ENCODE results near the gene MCF2L2. TPM values are rescaled to one million over a fixed set of nuclear protein-coding genes. Genes with fewer than 3 reads are reported as not detected.
"Not testable (repeated sequence)": the region's sequence is repeated elsewhere in the genome, so short reads cannot be mapped to it uniquely, and the experiment has no call there.

The MCF2L2 gene
- total and polyA plus RNA-seq, 5 donors from 2014 or later, result 2.1 to 20.7 (median 4.0) TPM

- peaks cover under 1% of the 10 kb centered on the region for H3K36me3 Mint-ChIP-seq
- peaks cover 17% of the 10 kb centered on the region for H3K4me1 ChIP-seq (ENCODE audit: control insufficient read depth, insufficient read depth, low read length, poor library complexity, severe bottlenecking)
- H3K4me3 Mint-ChIP-seq, result peak overlapping the region in 2 of 4 donors; percentile 17 to 23
- H3K27me3 ChIP-seq (ENCODE audit: control insufficient read depth, insufficient read depth, low read length), result no peaks in the 10 kb centered on the region
- no peaks in the 10 kb centered on the region for H3K36me3 ChIP-seq (ENCODE audit: control insufficient read depth, insufficient read depth, low read length)
- H3K4me3 ChIP-seq (ENCODE audit: low read depth, low read length), result no peak overlapping the region
- H3K27me3 Mint-ChIP-seq, result peaks cover 19% of the 10 kb centered on the region
- H3K27ac ChIP-seq (ENCODE audit: insufficient read depth, low read length, poor library complexity, severe bottlenecking), result no peak overlapping the region
- peak overlapping the region in 1 of 3 donors; percentile 79 for H3K27ac Mint-ChIP-seq
- no peaks in the 10 kb centered on the region for H3K9me3 ChIP-seq (ENCODE audit: control insufficient read depth in 2 of 2, low read length in 2 of 2)
- peaks cover 0 to 17% (median 2%) of the 10 kb centered on the region in 4 donors for H3K4me1 Mint-ChIP-seq
- no peak for ATAC-seq (ENCODE audit: low read depth in 2 of 2)
- no peaks in the 10 kb centered on the region for H3K9me3 Mint-ChIP-seq
- DNase-seq, result no peak
These were observed 247.6 kb downstream of the MCF2L2 start for GRCh38 chr3:183180784-183181295.

GRCh38 chr3:183180110-183180783 is 248.2 kb downstream of the MCF2L2 start:
- Histone ChIP-seq H3K36me3 (ENCODE audit: control insufficient read depth, insufficient read depth, low read length) (no peaks in the 10 kb centered on the region), H3K27ac (ENCODE audit: insufficient read depth, low read length, poor library complexity, severe bottlenecking) (no peak overlapping the region), H3K9me3 (ENCODE audit: control insufficient read depth in 2 of 2, low read length in 2 of 2) (no peaks in the 10 kb centered on the region), H3K4me1 (ENCODE audit: control insufficient read depth, insufficient read depth, low read length, poor library complexity, severe bottlenecking) (peaks cover 17% of the 10 kb centered on the region), H3K27me3 (ENCODE audit: control insufficient read depth, insufficient read depth, low read length) (no peaks in the 10 kb centered on the region), H3K4me3 (ENCODE audit: low read depth, low read length) (no peak overlapping the region)
- peaks cover 5% of the 10 kb centered on the region for H3K36me3 Mint-ChIP-seq
- H3K9me3 Mint-ChIP-seq, result no peaks in the 10 kb centered on the region
- peak overlapping the region; percentile 23 to 65 (median 44) for H3K4me3 Mint-ChIP-seq
- no peak for ATAC-seq (ENCODE audit: low read depth in 2 of 2)
- peak overlapping the region in 1 of 3 donors; percentile 79 for H3K27ac Mint-ChIP-seq
- peaks cover 0 to 17% (median 0%) of the 10 kb centered on the region in 4 donors for H3K4me1 Mint-ChIP-seq
- DNase-seq, result no peak
- H3K27me3 Mint-ChIP-seq, result peaks cover 24% of the 10 kb centered on the region

- H3K9me3 ChIP-seq (ENCODE audit: control insufficient read depth in 2 of 2, low read length in 2 of 2); H3K27me3 ChIP-seq (ENCODE audit: control insufficient read depth, insufficient read depth, low read length); DNase-seq; H3K27ac Mint-ChIP-seq; ATAC-seq (ENCODE audit: low read depth in 2 of 2); H3K4me3 ChIP-seq (ENCODE audit: low read depth, low read length); H3K36me3 ChIP-seq (ENCODE audit: control insufficient read depth, insufficient read depth, low read length); H3K9me3 Mint-ChIP-seq; H3K36me3 Mint-ChIP-seq; H3K27ac ChIP-seq (ENCODE audit: insufficient read depth, low read length, poor library complexity, severe bottlenecking): not testable (repeated sequence)
- H3K27me3 Mint-ChIP-seq, result peaks cover 24% of the 10 kb centered on the region
- H3K4me1 Mint-ChIP-seq, result peaks cover 0 to 17% (median 0%) of the 10 kb centered on the region in 4 donors
- peaks cover 17% of the 10 kb centered on the region for H3K4me1 ChIP-seq (ENCODE audit: control insufficient read depth, insufficient read depth, low read length, poor library complexity, severe bottlenecking)
- H3K4me3 Mint-ChIP-seq, result peak overlapping the region in 3 of 4 donors; percentile 47 to 75 (median 63)
These were observed 248.9 kb downstream of the MCF2L2 start for GRCh38 chr3:183179550-183179908.

GRCh38 chr3:183178833-183179549 is 249.4 kb downstream of the MCF2L2 start:
- Mint-ChIP-seq H3K27ac (no peak overlapping the region), H3K36me3 (peaks cover 5% of the 10 kb centered on the region), H3K27me3 (peaks cover 24% of the 10 kb centered on the region), H3K4me1 (peaks cover 0 to 17% (median 0%) of the 10 kb centered on the region in 4 donors), H3K9me3 (peaks cover 0 to 2% (median 0%) of the 10 kb centered on the region in 7 donors), H3K4me3 (peak overlapping the region; percentile 47 to 85 (median 71))
- Histone ChIP-seq H3K36me3 (ENCODE audit: control insufficient read depth, insufficient read depth, low read length) (no peaks in the 10 kb centered on the region), H3K4me3 (ENCODE audit: low read depth, low read length) (peak overlapping the region; percentile 57), H3K27me3 (ENCODE audit: control insufficient read depth, insufficient read depth, low read length) (no peaks in the 10 kb centered on the region), H3K27ac (ENCODE audit: insufficient read depth, low read length, poor library complexity, severe bottlenecking) (no peak overlapping the region), H3K4me1 (ENCODE audit: control insufficient read depth, insufficient read depth, low read length, poor library complexity, severe bottlenecking) (peaks cover 17% of the 10 kb centered on the region), H3K9me3 (ENCODE audit: control insufficient read depth in 2 of 2, low read length in 2 of 2) (no peaks in the 10 kb centered on the region)
- peak; percentile 47 to 48 for ATAC-seq (ENCODE audit: low read depth in 2 of 2)
- peak in 2 of 3 donors; percentile 18 to 36 for DNase-seq

- peaks cover 0 to 2% (median 0%) of the 10 kb centered on the region in 7 donors for H3K9me3 Mint-ChIP-seq
- peaks cover 5% of the 10 kb centered on the region for H3K36me3 Mint-ChIP-seq
- H3K4me3 Mint-ChIP-seq, result peak overlapping the region in 3 of 4 donors; percentile 67 to 85 (median 74)
- H3K27ac Mint-ChIP-seq, result no peak overlapping the region
- H3K27me3 ChIP-seq (ENCODE audit: control insufficient read depth, insufficient read depth, low read length), result no peaks in the 10 kb centered on the region
- H3K27ac ChIP-seq (ENCODE audit: insufficient read depth, low read length, poor library complexity, severe bottlenecking), result no peak overlapping the region
- H3K4me1 Mint-ChIP-seq, result peaks cover 0 to 17% (median 0%) of the 10 kb centered on the region in 4 donors
- H3K4me1 ChIP-seq (ENCODE audit: control insufficient read depth, insufficient read depth, low read length, poor library complexity, severe bottlenecking), result peaks cover 17% of the 10 kb centered on the region
- ATAC-seq (ENCODE audit: low read depth in 2 of 2), result no peak
- H3K27me3 Mint-ChIP-seq, result peaks cover 24% of the 10 kb centered on the region
- H3K9me3 ChIP-seq (ENCODE audit: control insufficient read depth in 2 of 2, low read length in 2 of 2), result no peaks in the 10 kb centered on the region
- no peaks in the 10 kb centered on the region for H3K36me3 ChIP-seq (ENCODE audit: control insufficient read depth, insufficient read depth, low read length)
- DNase-seq, result no peak
- peak overlapping the region; percentile 57 for H3K4me3 ChIP-seq (ENCODE audit: low read depth, low read length)
These were observed 249.9 kb downstream of the MCF2L2 start for GRCh38 chr3:183178512-183178832.

- Mint-ChIP-seq H3K9me3 (peaks cover 0 to 2% (median 0%) of the 10 kb centered on the region in 7 donors), H3K4me1 (no peaks in the 10 kb centered on the region), H3K27ac (no peak overlapping the region), H3K27me3 (peaks cover 12% of the 10 kb centered on the region), H3K36me3 (peaks cover 5% of the 10 kb centered on the region), H3K4me3 (no peak overlapping the region)
- H3K4me1 ChIP-seq (ENCODE audit: control insufficient read depth, insufficient read depth, low read length, poor library complexity, severe bottlenecking), result no peaks in the 10 kb centered on the region
- no peak overlapping the region for H3K4me3 ChIP-seq (ENCODE audit: low read depth, low read length)
- no peak for DNase-seq
- no peaks in the 10 kb centered on the region for H3K9me3 ChIP-seq (ENCODE audit: control insufficient read depth in 2 of 2, low read length in 2 of 2)
- no peak overlapping the region for H3K27ac ChIP-seq (ENCODE audit: insufficient read depth, low read length, poor library complexity, severe bottlenecking)
- ATAC-seq (ENCODE audit: low read depth in 2 of 2), result no peak
- H3K36me3 ChIP-seq (ENCODE audit: control insufficient read depth, insufficient read depth, low read length), result no peaks in the 10 kb centered on the region
- H3K27me3 ChIP-seq (ENCODE audit: control insufficient read depth, insufficient read depth, low read length), result no peaks in the 10 kb centered on the region
These were observed 256.3 kb downstream of the MCF2L2 start for GRCh38 chr3:183172051-183172639.

- not testable (repeated sequence) for H3K9me3 Mint-ChIP-seq; H3K36me3 ChIP-seq (ENCODE audit: control insufficient read depth, insufficient read depth, low read length); H3K4me3 ChIP-seq (ENCODE audit: low read depth, low read length); H3K9me3 ChIP-seq (ENCODE audit: control insufficient read depth in 2 of 2, low read length in 2 of 2); H3K36me3 Mint-ChIP-seq; H3K4me1 ChIP-seq (ENCODE audit: control insufficient read depth, insufficient read depth, low read length, poor library complexity, severe bottlenecking); ATAC-seq (ENCODE audit: low read depth in 2 of 2); H3K4me3 Mint-ChIP-seq; DNase-seq; H3K27me3 Mint-ChIP-seq; H3K27ac ChIP-seq (ENCODE audit: insufficient read depth, low read length, poor library complexity, severe bottlenecking); H3K27ac Mint-ChIP-seq; H3K27me3 ChIP-seq (ENCODE audit: control insufficient read depth, insufficient read depth, low read length); H3K4me1 Mint-ChIP-seq
These were observed 260.4 kb downstream of the MCF2L2 start for GRCh38 chr3:183167975-183168374.
